Glutamatergic neuron (in vitro differentiated cells): ENCODE results near the gene SUMO3. TPM values are rescaled to one million over a fixed set of nuclear protein-coding genes. Genes with fewer than 3 reads are reported as not detected.
A peak's percentile ranks its signal among the peaks of the same experiment; 100 is the strongest.

ENCODE experiments used
- DNase-seq: peaks from one replicate; pipeline ENCODE4 v3.0.0; 2022
- H3K27ac Mint-ChIP-seq: one replicate; pipeline ENCODE4 v1.8.0; 2020; ENCODE audit warnings: mild to moderate bottlenecking, mixed read lengths, inconsistent platforms; ENCODE audit not compliant: unreplicated experiment
- H3K27me3 Mint-ChIP-seq: one replicate; pipeline ENCODE4 v1.8.0; 2020; ENCODE audit warnings: mild to moderate bottlenecking, moderate library complexity, mixed read lengths, inconsistent platforms; ENCODE audit not compliant: unreplicated experiment
- H3K36me3 Mint-ChIP-seq: one replicate; pipeline ENCODE4 v1.8.0; 2020; ENCODE audit warnings: mild to moderate bottlenecking, mixed read lengths, inconsistent platforms; ENCODE audit not compliant: unreplicated experiment
- H3K4me1 Mint-ChIP-seq: one replicate; pipeline ENCODE4 v1.8.0; 2020; ENCODE audit warnings: mild to moderate bottlenecking, low read depth, mixed read lengths, inconsistent platforms; ENCODE audit not compliant: unreplicated experiment
- H3K4me3 Mint-ChIP-seq: one replicate; pipeline ENCODE4 v1.8.0; 2020; ENCODE audit warnings: mild to moderate bottlenecking, mixed read lengths, inconsistent platforms; ENCODE audit not compliant: unreplicated experiment
- H3K9me3 Mint-ChIP-seq: one replicate; pipeline ENCODE4 v1.8.0; 2020; ENCODE audit warnings: mild to moderate bottlenecking, moderate library complexity, mixed read lengths, inconsistent platforms; ENCODE audit not compliant: unreplicated experiment
- CTCF ChIP-seq: fragments of 200-600 bp; sonication (generic); IDR thresholded peaks from one replicate; pipeline ENCODE4 v1.5.0; 2021; ENCODE audit not compliant: partially characterized antibody, unreplicated experiment
- total RNA-seq: library from RNA; stranded (reverse); fragmentation: NEBNext Ultra II Directional; extraction: Animal tissue kit (Norgen Biotek cat#: 25700); gene quantifications from one replicate; pipeline ENCODE4 v1.2.1, GENCODE V29; 2021; ENCODE audit not compliant: unreplicated experiment

SUMO3 gene
- total RNA-seq, 1 donor from 2014 or later = 63.5 TPM

DNA sequence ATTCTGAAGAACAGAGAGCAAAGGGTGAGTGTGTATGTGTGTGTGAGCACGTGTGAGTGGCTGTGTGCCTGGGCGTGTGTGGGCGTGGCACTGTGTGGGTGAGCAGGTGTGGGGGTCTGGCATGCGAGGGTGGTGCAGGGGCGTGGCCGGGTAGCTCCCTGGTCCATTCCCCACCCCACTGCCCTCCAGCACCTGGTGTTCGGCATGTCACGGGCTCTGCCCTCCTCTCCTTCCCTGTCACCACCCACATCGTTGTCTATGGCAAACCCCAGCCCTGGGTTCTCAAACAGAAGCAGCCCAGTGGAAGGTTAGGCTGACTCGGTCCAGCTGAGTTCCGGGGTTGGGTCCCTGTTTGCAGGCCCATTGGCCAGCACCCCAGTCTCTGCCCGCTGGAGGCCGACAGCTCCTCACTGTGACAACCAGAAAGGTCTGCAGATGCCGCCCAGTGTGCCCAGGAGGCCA lies 56.1 kb downstream of the SUMO3 start:
- Mint-ChIP-seq H3K27ac (no peak overlapping the region), H3K36me3 (peaks cover 10% of the 10 kb centered on the region), H3K4me3 (no peak overlapping the region), H3K9me3 (peaks cover 13% of the 10 kb centered on the region), H3K27me3 (peaks cover 7% of the 10 kb centered on the region), H3K4me1 (no peaks in the 10 kb centered on the region)
- no peak for DNase-seq
- no peak for TF ChIP-seq CTCF

DNA sequence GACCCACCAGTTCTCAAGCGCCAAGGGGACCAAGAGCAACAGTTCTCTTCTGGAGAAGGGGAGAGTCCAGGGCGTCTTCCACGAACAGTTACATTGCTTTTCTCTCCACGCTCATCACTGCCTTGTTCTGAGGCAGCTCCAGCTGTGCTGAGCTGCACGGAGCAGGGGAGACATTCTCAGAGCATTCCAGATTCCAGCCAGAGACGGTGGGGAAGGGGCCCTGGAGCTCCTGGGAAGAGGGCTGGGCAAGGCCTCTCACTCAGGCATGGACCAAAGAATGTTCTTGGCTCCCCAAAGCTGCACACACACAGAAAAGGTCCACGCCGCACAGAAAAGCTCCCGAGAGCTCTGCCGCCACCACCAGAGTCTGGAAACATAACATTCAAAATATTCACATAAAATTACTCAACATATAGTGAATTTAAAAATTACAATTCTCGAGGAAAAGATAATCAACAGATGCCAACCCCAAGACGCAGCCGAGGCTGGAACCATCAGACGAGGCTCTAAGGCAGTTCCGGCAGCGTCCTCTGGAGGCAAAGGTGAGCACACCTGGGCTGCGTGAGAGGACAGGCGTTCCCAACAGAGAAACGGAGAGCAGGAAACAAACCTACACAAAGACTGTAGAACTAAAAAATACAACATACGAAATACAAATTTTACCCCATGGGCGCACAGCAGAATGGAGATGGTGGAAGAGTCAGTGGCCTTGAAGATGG lies 56.7 kb downstream of the SUMO3 start:
- Mint-ChIP-seq H3K4me1 (no peaks in the 10 kb centered on the region), H3K27me3 (peaks cover 9% of the 10 kb centered on the region), H3K4me3 (no peak overlapping the region), H3K27ac (no peak overlapping the region), H3K9me3 (peaks cover 13% of the 10 kb centered on the region), H3K36me3 (peaks cover 10% of the 10 kb centered on the region)
- DNase-seq = no peak
- peak; percentile 32 for TF ChIP-seq CTCF

DNA sequence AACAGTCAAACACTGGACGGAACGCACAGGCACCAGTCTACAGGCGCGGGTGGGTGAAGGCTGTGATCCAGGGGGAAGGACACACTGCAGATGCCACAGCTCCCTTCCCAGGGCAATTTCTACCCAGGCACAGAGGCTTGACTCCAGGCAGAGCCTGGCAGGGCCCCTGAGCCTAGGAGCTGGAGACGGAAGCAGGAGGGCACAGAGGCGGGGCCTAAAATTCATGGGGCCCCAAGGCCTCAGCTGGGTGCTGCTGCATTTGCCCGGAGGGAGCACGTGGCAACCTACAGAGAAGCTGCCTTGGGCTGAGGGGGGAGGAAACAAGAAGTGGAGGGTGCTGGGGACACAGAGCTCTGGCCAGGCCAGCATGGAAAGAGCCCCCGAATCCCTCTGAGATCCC lies 57.5 kb downstream of the SUMO3 start:
- peaks cover 11% of the 10 kb centered on the region for H3K27me3 Mint-ChIP-seq
- DNase-seq = no peak
- no peak for TF ChIP-seq CTCF
- no peak overlapping the region for H3K4me3 Mint-ChIP-seq
- peaks cover 10% of the 10 kb centered on the region for H3K36me3 Mint-ChIP-seq
- H3K4me1 Mint-ChIP-seq = no peaks in the 10 kb centered on the region
- H3K9me3 Mint-ChIP-seq = peaks cover 10% of the 10 kb centered on the region
- H3K27ac Mint-ChIP-seq = no peak overlapping the region

- peaks cover 15% of the 10 kb centered on the region for H3K36me3 Mint-ChIP-seq
- H3K27me3 Mint-ChIP-seq = peaks cover 11% of the 10 kb centered on the region
- no peak for DNase-seq
- H3K9me3 Mint-ChIP-seq = peaks cover 10% of the 10 kb centered on the region
- no peak overlapping the region for H3K4me3 Mint-ChIP-seq
- H3K27ac Mint-ChIP-seq = no peak overlapping the region
- H3K4me1 Mint-ChIP-seq = no peaks in the 10 kb centered on the region
- no peak for TF ChIP-seq CTCF
Observed at GRCh38 chr21:44759628-44760285, 58.1 kb downstream of the SUMO3 start.
